Activated CD8-positive, alpha-beta memory T cell treated with anti-CD3 and anti-CD28 coated beads, Interleukin-2, amount 50 U/mL, for 24 hours (primary cell): ENCODE measurements around the gene TBL1Y.
"Not testable (repeated sequence)": the region's sequence is repeated elsewhere in the genome, so short reads cannot be mapped to it uniquely, and the experiment has no call there.

ENCODE experiments used
- DNase-seq: peaks from one replicate; pipeline ENCODE4 v3.0.0-alpha.2; 2020; ENCODE audit errors: extremely low read depth

The TBL1Y gene

DNA sequence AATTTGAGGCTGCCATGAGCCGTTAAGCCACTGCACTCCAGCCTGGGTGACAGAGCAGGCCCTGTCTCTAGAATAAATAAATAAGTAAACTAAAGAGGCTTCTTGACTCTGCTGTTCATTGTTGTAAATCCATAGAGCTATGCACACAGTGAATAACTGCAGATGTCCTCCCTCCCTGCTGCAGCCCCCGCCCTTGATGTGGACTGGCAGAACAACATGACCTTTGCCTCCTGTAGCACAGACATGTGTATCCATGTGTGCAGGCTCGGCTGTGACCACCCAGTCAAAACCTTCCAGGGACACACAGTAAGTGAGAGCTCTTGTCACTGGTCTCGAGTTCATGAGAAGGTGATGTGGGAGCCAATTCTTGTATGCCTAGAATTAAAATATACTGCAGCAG lies 170.1 kb downstream of the TBL1Y start:
- not testable (repeated sequence) for DNase-seq

GRCh38 chrY:7085606-7086005 lies 175.1 kb downstream of the TBL1Y start:
- DNase-seq: peak; percentile 32

GRCh38 chrY:7092836-7093235 lies 182.3 kb downstream of the TBL1Y start:
- DNase-seq: no peak

DNA sequence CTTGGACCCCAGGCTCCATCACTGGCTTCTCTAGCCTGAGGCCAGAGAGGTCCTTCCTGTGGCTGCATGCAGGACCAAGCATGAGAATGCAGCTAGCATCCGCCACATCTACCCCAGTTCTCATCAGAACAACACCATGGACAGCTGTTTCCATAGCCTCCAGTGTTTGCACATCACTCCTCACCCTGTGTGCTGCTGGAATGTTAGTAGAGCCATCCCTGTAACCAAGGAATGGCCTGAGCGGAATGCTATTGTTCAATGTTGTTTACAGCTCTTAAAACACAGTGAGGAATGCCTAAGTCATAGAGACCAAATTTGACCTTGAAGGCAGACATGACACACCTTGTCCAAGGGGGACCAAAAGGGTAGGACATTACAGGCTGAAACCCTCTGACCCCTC lies 183.9 kb downstream of the TBL1Y start:
- DNase-seq: no peak

DNA sequence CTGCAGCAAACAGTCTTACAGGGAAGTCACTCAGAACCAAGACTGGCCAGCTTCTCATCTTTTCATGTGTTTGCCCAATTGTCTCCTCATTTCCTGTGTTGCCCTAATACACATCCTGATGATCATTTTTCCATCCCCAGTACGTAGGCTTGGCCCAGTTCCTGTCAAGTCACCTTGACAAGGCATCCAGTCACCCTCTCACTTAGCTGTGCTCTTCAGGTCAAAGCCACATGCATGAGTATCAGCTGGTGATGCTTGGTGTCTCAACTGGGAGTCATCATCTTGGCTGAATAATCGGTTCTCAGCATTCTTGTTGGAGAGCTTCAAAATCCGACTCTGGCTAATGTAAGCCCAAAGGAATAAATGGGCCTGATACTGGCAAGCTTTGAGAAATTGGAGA lies 186.5 kb downstream of the TBL1Y start:
- no peak for DNase-seq

- no peak for DNase-seq
Measured at GRCh38 chrY:7099742-7100141, 189.2 kb downstream of the TBL1Y start.

DNA sequence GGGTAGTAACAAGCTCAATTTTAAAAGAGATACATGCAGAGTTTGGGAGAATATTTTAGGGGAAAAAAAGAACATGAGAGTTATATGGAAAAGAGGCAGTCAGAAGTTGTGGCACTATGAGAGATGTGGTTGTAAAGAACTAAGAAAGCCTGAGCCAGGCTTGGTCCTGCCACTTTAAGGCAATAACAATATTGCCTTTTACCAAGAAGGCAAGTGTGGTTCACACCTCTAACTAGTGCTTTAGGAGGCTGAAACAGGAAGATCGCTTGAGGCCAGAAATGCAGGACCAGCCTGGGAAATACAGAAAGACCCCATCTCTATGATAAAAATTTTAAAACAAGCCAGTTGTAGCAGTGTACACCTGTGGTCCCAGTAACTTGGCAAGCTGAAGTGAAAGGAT lies 192.2 kb downstream of the TBL1Y start:
- DNase-seq: no peak

DNA sequence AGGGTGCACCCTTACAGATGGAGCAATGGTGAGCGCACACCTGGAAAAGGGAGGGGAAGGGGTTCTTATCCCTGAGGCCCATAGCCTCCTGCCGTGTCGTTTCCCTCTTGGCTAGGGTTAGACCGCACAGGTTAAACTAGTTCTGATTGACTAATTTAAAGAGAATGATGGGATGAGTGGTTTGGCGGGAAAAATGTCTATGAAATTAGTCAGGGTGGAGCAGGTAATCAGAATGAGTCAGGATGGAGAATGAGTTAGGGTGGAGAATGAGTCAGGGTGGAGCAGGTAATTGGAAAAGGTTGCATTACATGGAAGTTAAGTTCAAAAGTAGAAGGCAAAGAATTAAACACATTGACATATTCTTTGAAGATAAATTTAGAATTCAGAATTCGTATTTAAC lies 196.7 kb downstream of the TBL1Y start:
- no peak for DNase-seq

GRCh38 chrY:7110086-7110485 lies 199.6 kb downstream of the TBL1Y start:
- no peak for DNase-seq

- no peak for DNase-seq
Measured at GRCh38 chrY:7115871-7116270, 205.4 kb downstream of the TBL1Y start.

- DNase-seq: no peak
Measured at GRCh38 chrY:7122202-7122601, 211.7 kb downstream of the TBL1Y start.

DNA sequence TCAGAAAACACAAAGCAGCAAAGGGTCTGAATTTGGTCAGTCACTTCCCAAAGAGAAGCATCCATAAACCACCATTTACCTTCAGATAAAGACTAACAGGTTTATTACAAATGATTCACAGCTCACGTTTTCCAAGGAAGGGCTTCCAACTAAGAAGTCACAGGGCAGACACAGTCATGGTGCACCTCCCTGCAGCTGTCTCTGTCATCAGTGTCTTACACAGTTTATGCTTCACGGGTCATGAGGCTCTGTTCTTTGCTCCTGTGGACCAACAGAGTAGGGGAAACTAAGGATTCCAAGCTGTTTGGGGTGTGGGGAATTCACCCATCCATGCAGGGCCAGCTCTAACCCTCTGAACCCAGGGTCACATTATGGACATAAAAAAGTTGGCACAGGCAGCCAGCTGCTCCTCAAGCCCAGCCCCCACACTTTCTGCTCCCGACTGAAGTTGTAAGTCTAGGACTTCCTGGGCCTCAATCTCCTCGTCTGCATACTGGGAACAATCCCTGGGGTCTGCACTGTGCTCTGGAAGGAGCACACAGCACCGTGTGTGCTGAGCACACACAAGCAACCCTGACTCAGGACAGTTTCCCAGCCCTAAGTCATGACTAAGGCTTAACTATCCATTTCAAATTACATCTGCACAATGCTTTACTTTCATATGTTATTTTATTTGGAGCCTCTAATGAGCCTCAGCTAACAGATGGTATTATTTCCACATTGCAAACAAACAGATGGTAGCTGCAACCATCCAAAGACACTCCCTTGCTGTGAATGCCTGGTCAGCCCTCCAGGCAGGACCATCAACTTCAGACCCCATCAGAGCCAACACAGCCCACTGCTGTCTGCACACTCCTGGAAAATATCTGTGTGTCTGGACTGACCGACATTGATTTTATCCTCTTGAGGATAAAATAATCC lies 214.9 kb downstream of the TBL1Y start:
- no peak for DNase-seq

GRCh38 chrY:7128211-7128610 lies 217.7 kb downstream of the TBL1Y start:
- no peak for DNase-seq
